GM19240 (cell line): ENCODE measurements around the gene SNRPA1.

ENCODE experiments used
- DNase-seq: peaks from one replicate; pipeline ENCODE4 v3.0.0; 2011; ENCODE audit warnings: low spot score; ENCODE audit not compliant: insufficient read length

The SNRPA1 gene

GRCh38 chr15:101320501-101321052 lies 25.5 kb upstream of the SNRPA1 start:
- no peak for DNase-seq

GRCh38 chr15:101318839-101319238 lies 23.8 kb upstream of the SNRPA1 start:
- no peak for DNase-seq

- DNase-seq, result no peak
These were observed 23.2 kb upstream of the SNRPA1 start for GRCh38 chr15:101318147-101318819.

DNA sequence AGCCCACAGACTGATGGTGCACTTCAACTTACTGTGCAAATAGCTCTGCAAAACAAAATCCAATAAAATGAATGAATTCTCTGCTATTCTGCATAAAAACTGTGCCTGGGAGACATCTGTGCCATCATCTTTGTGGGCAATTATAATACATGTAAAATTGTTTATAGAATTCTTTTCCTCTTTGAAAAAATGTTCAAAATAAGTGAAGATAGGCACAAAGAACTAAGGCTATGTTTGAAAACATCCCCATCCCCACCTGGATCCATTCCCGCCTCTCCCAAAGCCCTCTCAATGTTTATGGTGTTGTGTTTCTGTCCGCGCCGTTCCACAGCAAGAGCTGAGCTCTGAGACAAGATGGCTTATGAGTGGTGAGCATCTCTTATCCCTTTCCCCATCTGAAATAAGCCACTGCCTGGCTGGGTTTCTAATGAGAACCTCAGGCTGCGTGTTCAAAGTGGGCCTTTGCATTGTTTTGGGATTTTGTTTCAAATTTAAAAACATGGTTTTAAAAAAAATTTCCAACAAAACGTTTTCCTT lies 22.4 kb upstream of the SNRPA1 start:
- no peak for DNase-seq

GRCh38 chr15:101316529-101316928 lies 21.5 kb upstream of the SNRPA1 start:
- DNase-seq, result no peak

DNA sequence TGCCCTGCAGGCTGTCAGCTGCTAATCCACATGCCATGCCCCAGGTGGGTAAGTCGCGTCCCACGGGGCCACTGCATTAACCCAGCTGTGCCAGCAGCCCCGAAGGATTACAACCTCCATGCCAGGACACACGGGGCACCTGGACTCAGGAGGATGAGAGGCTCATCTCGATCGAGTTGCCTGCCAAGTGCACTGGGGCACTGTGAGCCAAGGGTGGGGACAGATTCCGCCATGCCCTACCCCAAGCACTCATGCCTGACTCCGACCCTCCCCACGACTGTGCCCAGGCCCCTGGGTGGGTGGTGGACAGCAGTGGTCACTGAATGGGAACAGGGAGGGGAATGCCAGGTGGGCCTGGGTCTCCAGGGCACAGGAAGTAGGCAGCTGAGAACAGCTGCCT lies 20.7 kb upstream of the SNRPA1 start:
- no peak for DNase-seq

DNA sequence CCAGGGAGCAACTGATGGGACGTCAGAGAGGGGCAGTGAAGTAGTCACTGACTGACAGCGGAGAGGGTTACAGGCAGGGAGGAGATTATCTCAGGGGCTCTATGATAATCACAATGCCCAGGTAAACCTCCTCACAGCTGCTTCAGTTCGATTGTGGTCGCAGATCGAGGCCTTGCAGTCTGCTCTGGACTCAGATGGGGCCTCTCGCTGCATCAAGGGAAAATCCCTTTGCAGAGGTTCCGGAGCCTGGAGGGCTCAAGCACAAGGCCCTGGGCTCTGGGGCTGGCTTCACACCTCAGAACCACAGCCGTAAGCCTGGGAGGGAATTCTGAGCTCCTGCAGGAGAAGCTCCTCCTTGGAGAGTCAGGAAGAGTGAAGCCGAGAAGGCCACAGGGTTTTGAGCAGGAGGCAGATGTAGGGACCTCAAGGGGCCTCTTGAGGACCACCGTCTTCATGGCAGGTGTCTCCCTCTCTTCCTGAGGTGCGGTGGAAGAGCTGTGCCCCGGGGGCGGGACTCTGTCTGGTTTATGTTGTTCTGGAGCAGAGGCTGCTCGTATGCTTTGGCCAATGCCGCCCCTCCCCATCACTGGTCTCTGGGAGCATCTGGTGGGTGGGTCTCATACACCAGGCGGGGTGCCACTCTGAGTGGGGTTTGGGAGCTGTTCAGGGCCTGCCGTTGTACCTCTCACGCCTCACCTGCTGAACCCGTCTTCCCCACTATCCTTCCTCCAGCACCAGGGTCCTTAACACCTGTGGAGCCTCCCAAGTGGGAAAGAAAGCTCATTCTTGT lies 19.5 kb upstream of the SNRPA1 start:
- no peak for DNase-seq

DNA sequence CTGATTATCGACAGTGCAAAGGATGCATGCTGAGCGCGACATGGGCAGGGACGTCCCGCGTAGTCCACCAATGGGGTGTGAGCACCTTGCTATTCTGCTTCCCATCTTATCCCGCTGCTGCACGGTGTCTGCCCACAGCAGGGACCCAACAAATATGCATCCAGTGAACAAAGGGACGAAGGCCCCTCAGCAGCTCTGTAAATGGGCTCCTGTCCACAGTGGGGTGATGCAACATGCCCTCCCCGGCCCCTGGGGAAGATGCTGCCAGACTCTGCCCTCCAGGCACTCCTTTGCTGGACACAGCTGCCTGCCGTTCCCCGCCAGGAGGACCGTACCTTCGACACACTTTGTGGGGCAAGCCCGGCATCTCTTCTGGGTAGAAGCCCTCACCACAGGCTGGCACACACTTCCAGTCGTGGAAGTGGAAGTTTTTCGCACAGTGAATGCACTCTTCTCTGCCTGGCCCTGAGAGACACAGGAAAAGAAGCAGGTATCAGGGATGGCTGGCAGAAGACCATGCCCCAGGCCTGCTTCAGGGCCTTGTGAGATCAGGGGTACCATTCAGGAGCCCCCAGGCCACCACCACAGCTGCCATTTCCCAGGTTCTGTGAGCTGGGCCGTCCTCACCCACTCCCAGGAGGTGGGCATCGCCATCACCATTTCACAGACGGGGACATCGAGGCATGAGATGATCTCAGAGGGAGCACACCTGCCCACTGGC lies 18.2 kb upstream of the SNRPA1 start:
- no peak for DNase-seq

DNA sequence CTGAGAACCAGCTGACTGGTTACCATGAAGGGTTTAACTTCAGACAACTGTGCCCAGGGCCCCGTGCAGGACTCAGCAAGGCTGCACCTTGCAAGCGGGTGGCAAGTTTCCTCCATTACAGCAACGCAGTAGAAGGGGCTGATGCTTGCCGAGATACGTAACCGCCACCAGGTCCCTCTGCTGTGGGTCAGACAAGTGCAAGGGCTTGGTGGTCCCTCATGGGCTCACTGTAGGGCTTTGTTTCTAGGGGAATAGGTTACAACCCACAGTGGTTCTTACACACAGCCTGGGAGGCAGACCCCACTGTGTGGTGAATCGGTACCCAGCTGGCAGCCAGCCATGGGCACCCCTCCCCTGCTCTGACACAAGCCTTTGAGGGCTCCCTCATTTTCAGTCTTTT lies 15.5 kb upstream of the SNRPA1 start:
- no peak for DNase-seq

- no peak for DNase-seq
These were observed 15.1 kb upstream of the SNRPA1 start for GRCh38 chr15:101310161-101310480.

DNA sequence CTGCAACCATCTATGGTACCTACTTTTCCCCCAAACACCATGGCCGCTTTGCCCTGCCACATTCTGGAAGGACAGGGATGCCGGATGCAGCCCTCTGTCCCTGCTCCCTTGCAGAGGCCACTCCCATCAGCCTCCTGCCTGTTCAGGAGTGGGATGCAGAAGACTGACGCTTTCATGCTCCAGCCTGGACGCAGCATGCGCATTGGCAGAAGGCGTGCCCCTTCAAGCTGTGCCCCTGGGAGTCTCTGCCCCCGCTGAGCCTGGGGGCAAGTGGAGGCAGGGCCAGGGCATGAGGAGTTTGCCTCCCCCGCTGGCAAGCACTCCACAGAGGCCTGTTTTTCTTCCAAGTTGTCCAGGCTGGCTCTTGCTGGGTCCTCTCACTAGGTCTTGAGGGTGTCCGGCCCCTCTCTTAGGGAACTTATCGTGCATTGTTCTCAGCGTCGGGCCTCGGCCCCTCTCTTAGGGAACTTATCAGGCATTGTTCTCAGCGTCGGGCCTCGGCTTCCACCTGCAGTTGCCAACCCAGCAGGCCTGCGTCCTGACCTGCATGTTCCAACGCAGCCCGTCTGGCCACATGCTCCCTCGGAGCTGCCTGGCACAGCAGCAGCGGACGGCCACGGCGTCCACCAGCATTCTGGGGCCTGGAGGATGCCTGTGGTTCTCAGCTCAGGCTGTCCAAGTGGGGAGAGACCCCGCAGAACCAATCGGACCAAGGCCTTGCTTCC lies 14.6 kb upstream of the SNRPA1 start:
- DNase-seq, result no peak

GRCh38 chr15:101308604-101309435 lies 13.8 kb upstream of the SNRPA1 start:
- no peak for DNase-seq

- DNase-seq, result no peak
These were observed 13.0 kb upstream of the SNRPA1 start for GRCh38 chr15:101307897-101308603.

- no peak for DNase-seq
These were observed 12.2 kb upstream of the SNRPA1 start for GRCh38 chr15:101307048-101307896.

- no peak for DNase-seq
These were observed 11.4 kb upstream of the SNRPA1 start for GRCh38 chr15:101306341-101307047.

GRCh38 chr15:101305820-101306255 lies 10.8 kb upstream of the SNRPA1 start:
- no peak for DNase-seq

- DNase-seq, result no peak
These were observed 8.4 kb upstream of the SNRPA1 start for GRCh38 chr15:101303408-101303807.
